Tibial nerve (tissue), 4 donors: ENCODE measurements around the gene PRKG2. TPM values are rescaled to one million over a fixed set of nuclear protein-coding genes. Genes with fewer than 3 reads are reported as not detected.

Source experiments
- DNase-seq, 2 donors: peaks; one replicate each; pipeline ENCODE4 v3.0.0-alpha.2; 2019; ENCODE audit warnings: low spot score in 2 of 2
- H3K27ac ChIP-seq, 4 donors: fragments of 200-600 bp; sonication (generic) in 3 of 4; one replicate each; pipeline ENCODE4 v1.5.1; 2017 to 2019; ENCODE audit warnings: mild to moderate bottlenecking in 1 of 4
- H3K27me3 ChIP-seq, 2 donors: fragments of 200-600 bp; sonication (generic) in 1 of 2; one replicate each; pipeline versions ENCODE4 v1.5.1 to v1.6.0; 2017 to 2019
- H3K36me3 ChIP-seq, 3 donors: fragments of 200-600 bp; sonication (generic); one replicate each; pipeline ENCODE4 v1.5.1; 2018 to 2019
- H3K4me1 ChIP-seq, 4 donors: fragments of 200-600 bp; sonication (generic) in 3 of 4; one replicate each; pipeline ENCODE4 v1.5.1; 2017 to 2019
- H3K4me3 ChIP-seq, 4 donors: fragments of 200-600 bp; sonication (generic) in 3 of 4; one replicate each; pipeline ENCODE4 v1.5.1; 2017 to 2019; ENCODE audit warnings: mild to moderate bottlenecking in 1 of 4, moderate library complexity in 1 of 4
- H3K9me3 ChIP-seq, 4 donors: fragments of 200-600 bp; sonication (generic) in 3 of 4; one replicate each; pipeline ENCODE4 v1.5.1; 2017 to 2019
- CTCF ChIP-seq, 5 experiments: fragments of 200-600 bp in 3 of 5; fragments of 450-650 bp in 2 of 5; sonication (generic) in 3 of 5; IDR thresholded peaks; one replicate each; pipeline ENCODE4 v1.5.1; 2016 to 2019; ENCODE audit warnings: antibody characterized with exemption in 5 of 5, mild to moderate bottlenecking in 3 of 5, moderate library complexity in 2 of 5
- EP300 ChIP-seq, 2 donors: sonication (generic); formaldehyde crosslinking; IDR thresholded peaks; one replicate each; pipeline ENCODE4 v1.6.1; 2017; ENCODE audit warnings: antibody characterized with exemption in 2 of 2, mild to moderate bottlenecking in 1 of 2
- POLR2A ChIP-seq, 2 donors: fragments of 450-650 bp; IDR thresholded peaks; one replicate each; pipeline ENCODE4 v1.6.1; 2017; ENCODE audit warnings: antibody characterized with exemption in 2 of 2, mild to moderate bottlenecking in 2 of 2, moderate library complexity in 2 of 2
- WGBS, 2 donors: methylation state at CpG; one replicate each; pipeline ENCODE4 v1.1.5; 2018; 5-methylcytosine and 5-hydroxymethylcytosine counted together
- total RNA-seq, 4 donors: library from RNA; depleted of rRNA; stranded (reverse); fragments of >200 nt; gene quantifications; one replicate each; pipeline ENCODE4 v1.1.0, GENCODE V29; 2016

Gene PRKG2
- total RNA-seq, 4 donors from 2014 or later: 0.30 to 4.4 (median 2.4) TPM

GRCh38 chr4:81245218-81246009 is 30.4 kb upstream of the PRKG2 start:
- DNase-seq: no peak
- Histone ChIP-seq H3K9me3 (no peaks in the 10 kb centered on the region), H3K27ac (no peak overlapping the region), H3K27me3 (no peaks in the 10 kb centered on the region), H3K4me3 (no peak overlapping the region), H3K36me3 (no peaks in the 10 kb centered on the region), H3K4me1 (no peaks in the 10 kb centered on the region)
- 77 to 78% methylated on average over 3 of the region's 3 CpGs for WGBS, 2 donors
- TF ChIP-seq POLR2A (IDR thresholded peaks at IDR 0.05): no peak
- TF ChIP-seq CTCF (IDR thresholded peaks at IDR 0.05): no peak
- TF ChIP-seq EP300 (IDR thresholded peaks at IDR 0.05): no peak

- Histone ChIP-seq H3K36me3 (no peaks in the 10 kb centered on the region), H3K4me3 (no peak overlapping the region), H3K9me3 (peaks cover 0 to 4% (median 0%) of the 10 kb centered on the region in 4 donors), H3K4me1 (no peaks in the 10 kb centered on the region), H3K27ac (no peak overlapping the region), H3K27me3 (no peaks in the 10 kb centered on the region)
- DNase-seq: no peak
- TF ChIP-seq POLR2A (IDR thresholded peaks at IDR 0.05) (no peak), CTCF (IDR thresholded peaks at IDR 0.05) (no peak), EP300 (IDR thresholded peaks at IDR 0.05) (no peak)
Measured at GRCh38 chr4:81237791-81238190, 22.8 kb upstream of the PRKG2 start.

- TF ChIP-seq CTCF (IDR thresholded peaks at IDR 0.05) (no peak), POLR2A (IDR thresholded peaks at IDR 0.05) (no peak), EP300 (IDR thresholded peaks at IDR 0.05) (no peak)
- peaks cover 0 to 10% (median 0%) of the 10 kb centered on the region in 4 donors for H3K9me3 ChIP-seq
- 87 to 90% methylated on average over 23 of the region's 23 CpGs for WGBS, 2 donors
Measured at GRCh38 chr4:81235982-81236749, 21.1 kb upstream of the PRKG2 start.

GRCh38 chr4:81227968-81228367 is 12.9 kb upstream of the PRKG2 start:
- no peak overlapping the region for H3K27ac ChIP-seq
- H3K4me1 ChIP-seq: no peaks in the 10 kb centered on the region
- no peak overlapping the region for H3K4me3 ChIP-seq
- H3K36me3 ChIP-seq: no peaks in the 10 kb centered on the region
- 78 to 79% methylated on average over 6 of the region's 6 CpGs for WGBS, 2 donors
- H3K9me3 ChIP-seq: peaks cover 0 to 11% (median 0%) of the 10 kb centered on the region in 4 donors
- TF ChIP-seq CTCF (IDR thresholded peaks at IDR 0.05) (no peak), EP300 (IDR thresholded peaks at IDR 0.05) (no peak), POLR2A (IDR thresholded peaks at IDR 0.05) (no peak)
- no peaks in the 10 kb centered on the region for H3K27me3 ChIP-seq
- DNase-seq: no peak

More at GRCh38 chr4:81235982-81236749, 21.1 kb upstream of the PRKG2 start:
- no peak for DNase-seq
- Histone ChIP-seq H3K27ac (no peak overlapping the region), H3K4me3 (no peak overlapping the region), H3K36me3 (no peaks in the 10 kb centered on the region), H3K27me3 (no peaks in the 10 kb centered on the region), H3K4me1 (no peaks in the 10 kb centered on the region)

GRCh38 chr4:81227138-81227537 is 12.1 kb upstream of the PRKG2 start:
- no peak overlapping the region for H3K27ac ChIP-seq
- H3K27me3 ChIP-seq: no peaks in the 10 kb centered on the region
- TF ChIP-seq CTCF (IDR thresholded peaks at IDR 0.05): no peak
- TF ChIP-seq POLR2A (IDR thresholded peaks at IDR 0.05): no peak
- no peak for TF ChIP-seq EP300 (IDR thresholded peaks at IDR 0.05)
- no peak for DNase-seq
- no peak overlapping the region for H3K4me3 ChIP-seq
- H3K9me3 ChIP-seq: peaks cover 0 to 11% (median 0%) of the 10 kb centered on the region in 4 donors
- no peaks in the 10 kb centered on the region for H3K4me1 ChIP-seq
- 65 to 67% methylated on average over 4 of the region's 4 CpGs for WGBS, 2 donors
- H3K36me3 ChIP-seq: no peaks in the 10 kb centered on the region
